MM.1S (cell line): ENCODE measurements around the gene SFT2D3.

Experiments
- DNase-seq: peaks from one replicate; pipeline ENCODE4 v3.0.0-alpha.2; 2015
- H2AFZ ChIP-seq: fragments of 300-600 bp; sonication (generic); 2 replicates; pipeline ENCODE4 v1.6.0; 2016; ENCODE audit warnings: antibody characterized with exemption, low read length
- H3F3A ChIP-seq: fragments of 300-600 bp; sonication (generic); 2 replicates; pipeline ENCODE4 v1.6.1; 2016; ENCODE audit warnings: mild to moderate bottlenecking, antibody characterized with exemption, low read length, moderate library complexity, mixed read lengths; ENCODE audit not compliant: insufficient read depth
- H3K27ac ChIP-seq: fragments of 300-600 bp; sonication (generic); 2 replicates; pipeline ENCODE4 v1.5.1; 2016; ENCODE audit warnings: mild to moderate bottlenecking, low read length
- H3K27me3 ChIP-seq: fragments of 300-600 bp; sonication (generic); replicated peaks from 2 replicates; pipeline ENCODE4 v1.6.0; 2016; ENCODE audit warnings: low read length; ENCODE audit not compliant: insufficient read depth
- H3K36me3 ChIP-seq: fragments of 300-600 bp; sonication (generic); replicated peaks from 2 replicates; pipeline ENCODE4 v1.6.1; 2016; ENCODE audit warnings: mild to moderate bottlenecking, low read length, mixed read lengths; ENCODE audit not compliant: insufficient read depth
- H3K4me1 ChIP-seq: fragments of 300-600 bp; sonication (generic); 2 replicates; pipeline ENCODE4 v1.6.1; 2016; ENCODE audit warnings: low read length, mixed read lengths
- H3K4me2 ChIP-seq: fragments of 300-600 bp; sonication (generic); 2 replicates; pipeline ENCODE4 v1.6.0; 2016; ENCODE audit warnings: low read depth, low read length
- H3K4me3 ChIP-seq: fragments of 300-600 bp; sonication (generic); 2 replicates; pipeline ENCODE4 v1.5.1; 2016; ENCODE audit warnings: low read length, mixed read lengths
- H3K79me2 ChIP-seq: fragments of 300-600 bp; sonication (generic); 2 replicates; pipeline ENCODE4 v1.6.1; 2016; ENCODE audit warnings: mixed run types, low read length, mixed read lengths
- H3K9ac ChIP-seq: fragments of 300-600 bp; sonication (generic); 2 replicates; pipeline ENCODE4 v1.6.1; 2016; ENCODE audit warnings: low read length, mixed read lengths
- H3K9me2 ChIP-seq: fragments of 300-600 bp; sonication (generic); replicated peaks from 2 replicates; pipeline ENCODE4 v1.6.1; 2016; ENCODE audit warnings: mild to moderate bottlenecking, low read length, mixed read lengths; ENCODE audit not compliant: insufficient read depth
- H3K9me3 ChIP-seq: fragments of 300-600 bp; sonication (generic); replicated peaks from 2 replicates; pipeline ENCODE4 v1.6.1; 2016; ENCODE audit warnings: mild to moderate bottlenecking, low read length, mixed read lengths; ENCODE audit not compliant: insufficient read depth
- H4K20me1 ChIP-seq: fragments of 300-600 bp; sonication (generic); 2 replicates; pipeline ENCODE4 v1.6.1; 2016; ENCODE audit warnings: mild to moderate bottlenecking, low read length, moderate library complexity, mixed read lengths; ENCODE audit not compliant: insufficient read depth
- CTCF ChIP-seq: fragments of 300-600 bp; sonication (generic); IDR thresholded peaks from 2 replicates; pipeline ENCODE4 v1.5.1; 2016; ENCODE audit warnings: antibody characterized with exemption, low read length, mixed read lengths
- EZH2 ChIP-seq: fragments of 300-600 bp; sonication (generic); optimal IDR thresholded peaks from 2 replicates; pipeline ENCODE3; 2017; ENCODE audit warnings: low read depth, mild to moderate bottlenecking, antibody characterized with exemption, low read length, mixed read lengths
- EZH2phosphoT487 ChIP-seq: fragments of 300-600 bp; sonication (generic); IDR thresholded peaks from 2 replicates; pipeline ENCODE4 v1.6.1; 2018; ENCODE audit warnings: antibody characterized with exemption, low read length

SFT2D3 gene

GRCh38 chr2:127653421-127654083 is 47.7 kb upstream of the SFT2D3 start:
- Histone ChIP-seq H3K36me3 (no peaks in the 10 kb centered on the region), H2AFZ (no peak overlapping the region), H3K4me3 (no peak overlapping the region), H3K9me2 (no peaks in the 10 kb centered on the region), H3K79me2 (no peaks in the 10 kb centered on the region), H3K9ac (no peak overlapping the region), H3K4me1 (no peaks in the 10 kb centered on the region), H3F3A (no peaks in the 10 kb centered on the region), H3K27ac (no peak overlapping the region), H3K9me3 (no peaks in the 10 kb centered on the region), H4K20me1 (no peaks in the 10 kb centered on the region), H3K4me2 (no peak overlapping the region), H3K27me3 (peaks cover 29% of the 10 kb centered on the region)
- DNase-seq, result no peak
- TF ChIP-seq EZH2, result no peak
- TF ChIP-seq CTCF, result no peak
- no peak for TF ChIP-seq EZH2phosphoT487

GRCh38 chr2:127654084-127654837 is 47.0 kb upstream of the SFT2D3 start:
- Histone ChIP-seq H2AFZ (no peak overlapping the region), H3K9me3 (no peaks in the 10 kb centered on the region), H4K20me1 (no peaks in the 10 kb centered on the region), H3K79me2 (no peaks in the 10 kb centered on the region), H3K4me1 (no peaks in the 10 kb centered on the region), H3K4me2 (no peak overlapping the region), H3F3A (no peaks in the 10 kb centered on the region), H3K27me3 (peaks cover 29% of the 10 kb centered on the region), H3K36me3 (no peaks in the 10 kb centered on the region), H3K4me3 (no peak overlapping the region), H3K27ac (no peak overlapping the region), H3K9me2 (no peaks in the 10 kb centered on the region), H3K9ac (no peak overlapping the region)
- TF ChIP-seq EZH2phosphoT487 (no peak), CTCF (no peak), EZH2 (no peak)
- no peak for DNase-seq

GRCh38 chr2:127654838-127655175 is 46.5 kb upstream of the SFT2D3 start:
- no peak overlapping the region for H3K9ac ChIP-seq
- no peak overlapping the region for H3K4me2 ChIP-seq
- no peaks in the 10 kb centered on the region for H3K9me2 ChIP-seq
- H3K79me2 ChIP-seq, result no peaks in the 10 kb centered on the region
- no peaks in the 10 kb centered on the region for H3K4me1 ChIP-seq
- H4K20me1 ChIP-seq, result no peaks in the 10 kb centered on the region
- TF ChIP-seq EZH2phosphoT487 (no peak), EZH2 (no peak), CTCF (no peak)
- no peaks in the 10 kb centered on the region for H3K9me3 ChIP-seq
- no peak overlapping the region for H3K27ac ChIP-seq
- H3K4me3 ChIP-seq, result no peak overlapping the region
- H3K27me3 ChIP-seq, result peaks cover 29% of the 10 kb centered on the region
- no peaks in the 10 kb centered on the region for H3K36me3 ChIP-seq
- no peak overlapping the region for H2AFZ ChIP-seq
- H3F3A ChIP-seq, result no peaks in the 10 kb centered on the region
- DNase-seq, result no peak
